Tibial artery (tissue), 4 donors: Measurements from ENCODE around the gene FNBP1.

Experiments
- DNase-seq, 2 donors: peaks; one replicate each; pipeline ENCODE4 v3.0.0-alpha.2; 2019
- H3K27ac ChIP-seq, 2 donors: fragments of 200-600 bp; sonication (generic) in 1 of 2; 1 replicate in 1 of 2; 2 replicates in 1 of 2; pipeline ENCODE4 v1.5.1; 2018 to 2019; ENCODE audit warnings: mild to moderate bottlenecking in 1 of 2
- H3K27me3 ChIP-seq, 2 donors: fragments of 200-600 bp; sonication (generic) in 1 of 2; one replicate each; pipeline versions ENCODE4 v1.5.1 to v1.6.0; 2016 to 2019
- H3K36me3 ChIP-seq, 3 donors: fragments of 200-600 bp; sonication (generic) in 2 of 3; one replicate each; pipeline ENCODE4 v1.5.1; 2016 to 2019; ENCODE audit warnings: mild to moderate bottlenecking in 2 of 3
- H3K4me1 ChIP-seq, 4 donors: fragments of 200-600 bp; sonication (generic) in 2 of 4; 1 replicate in 3 of 4; 2 replicates in 1 of 4; pipeline ENCODE4 v1.5.1; 2016 to 2019
- H3K4me3 ChIP-seq, 2 donors: fragments of 200-600 bp; sonication (generic) in 1 of 2; 1 replicate in 1 of 2; 2 replicates in 1 of 2; pipeline ENCODE4 v1.5.1; 2018 to 2019; ENCODE audit warnings: mild to moderate bottlenecking in 2 of 2
- H3K9me3 ChIP-seq, 3 donors: fragments of 200-600 bp; sonication (generic) in 1 of 3; one replicate each; pipeline ENCODE4 v1.5.1; 2016 to 2019
- CTCF ChIP-seq, 2 experiments: fragments of 200-600 bp in 1 of 2; fragments of 450-650 bp in 1 of 2; IDR thresholded peaks; one replicate each; pipeline ENCODE4 v1.5.1; 2017 to 2019; ENCODE audit warnings: antibody characterized with exemption in 2 of 2, mild to moderate bottlenecking in 1 of 2, moderate library complexity in 1 of 2
- intact Hi-C: fragments of 100-400 bp; cut with DNase I; formaldehyde crosslinking; loops from one replicate; pipeline ENCODE4 v1.15.0; 2023; ENCODE audit warnings: low total_unique reads

The FNBP1 gene

GRCh38 chr9:129979071-129979745, 63.8 kb downstream of the FNBP1 start:
- peaks cover 0 to 11% (median 7%) of the 10 kb centered on the region in 4 donors for H3K4me1 ChIP-seq
- H3K4me3 ChIP-seq, result no peak overlapping the region
- DNase-seq, result no peak
- no peaks in the 10 kb centered on the region for H3K27me3 ChIP-seq
- no peak for TF ChIP-seq CTCF (IDR thresholded peaks at IDR 0.05)
- no peaks in the 10 kb centered on the region for H3K9me3 ChIP-seq
- no peak overlapping the region for H3K27ac ChIP-seq
- H3K36me3 ChIP-seq, result peaks cover 28 to 40% (median 35%) of the 10 kb centered on the region in 3 donors
- intact Hi-C loops, result loop anchor here (5.0 kb wide), 1 partner anchor 77 kb away; no protein-coding TSS in a partner anchor

- no peak for DNase-seq
These were observed 70.2 kb downstream of the FNBP1 start for GRCh38 chr9:129972816-129973215.

GRCh38 chr9:129968690-129969485, 74.1 kb downstream of the FNBP1 start:
- no peaks in the 10 kb centered on the region for H3K27me3 ChIP-seq
- DNase-seq, result no peak
- TF ChIP-seq CTCF (IDR thresholded peaks at IDR 0.05), result no peak
- peaks cover 14 to 15% (median 14%) of the 10 kb centered on the region in 3 donors for H3K36me3 ChIP-seq
- no peaks in the 10 kb centered on the region for H3K9me3 ChIP-seq
- H3K4me3 ChIP-seq, result no peak overlapping the region
- H3K27ac ChIP-seq, result peak overlapping the region; percentile 5 to 95
- intact Hi-C loops, result no loop called here
- peaks cover 0 to 50% (median 13%) of the 10 kb centered on the region in 4 donors for H3K4me1 ChIP-seq

More at GRCh38 chr9:129972816-129973215, 70.2 kb downstream of the FNBP1 start:
- Histone ChIP-seq H3K27me3 (no peaks in the 10 kb centered on the region), H3K36me3 (peaks cover 32 to 42% (median 39%) of the 10 kb centered on the region in 3 donors), H3K9me3 (no peaks in the 10 kb centered on the region), H3K27ac (no peak overlapping the region), H3K4me3 (no peak overlapping the region), H3K4me1 (peaks cover 0 to 20% (median 2%) of the 10 kb centered on the region in 4 donors)
- intact Hi-C loops, result no loop called here
- no peak for TF ChIP-seq CTCF (IDR thresholded peaks at IDR 0.05)

- Histone ChIP-seq H3K4me3 (no peak overlapping the region), H3K36me3 (peaks cover 0 to 10% (median 0%) of the 10 kb centered on the region in 3 donors), H3K27ac (peak overlapping the region; percentile 94 to 95), H3K4me1 (peaks cover 0 to 69% (median 24%) of the 10 kb centered on the region in 4 donors), H3K27me3 (no peaks in the 10 kb centered on the region), H3K9me3 (no peaks in the 10 kb centered on the region)
- intact Hi-C loops, result no loop called here
- no peak for DNase-seq
- no peak for TF ChIP-seq CTCF (IDR thresholded peaks at IDR 0.05)
These were observed 77.9 kb downstream of the FNBP1 start for GRCh38 chr9:129964901-129965734.
